Activated gamma-delta T cell treated with Interleukin-2 at 50 U/mL for 16 hours (primary cell): ENCODE measurements around the gene SRPK1.

Experiments used
- DNase-seq: peaks from one replicate; pipeline ENCODE4 v3.0.0-alpha.2; 2020

The SRPK1 gene

GRCh38 chr6:35810971-35811698, 109.8 kb downstream of the SRPK1 start:
- DNase-seq, result no peak

DNA sequence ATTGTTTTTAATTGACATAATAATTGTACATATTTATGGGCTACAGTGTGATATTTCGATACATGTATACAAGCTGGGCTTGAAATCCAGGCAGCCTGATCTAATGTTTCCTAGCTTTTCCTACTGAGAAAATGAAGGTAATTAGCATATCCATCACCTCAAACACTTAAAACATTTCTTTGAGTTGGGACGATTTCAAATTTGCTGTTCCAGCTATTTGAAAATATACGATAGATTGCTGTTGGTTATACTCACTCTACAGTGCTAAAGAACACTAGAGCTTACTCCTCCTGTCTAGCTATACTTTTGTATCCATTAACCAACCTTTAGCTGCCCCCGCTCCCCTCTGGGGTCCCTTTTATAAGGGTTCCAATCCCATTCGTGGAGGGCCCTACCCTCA, 111.1 kb downstream of the SRPK1 start:
- DNase-seq, result no peak

DNA sequence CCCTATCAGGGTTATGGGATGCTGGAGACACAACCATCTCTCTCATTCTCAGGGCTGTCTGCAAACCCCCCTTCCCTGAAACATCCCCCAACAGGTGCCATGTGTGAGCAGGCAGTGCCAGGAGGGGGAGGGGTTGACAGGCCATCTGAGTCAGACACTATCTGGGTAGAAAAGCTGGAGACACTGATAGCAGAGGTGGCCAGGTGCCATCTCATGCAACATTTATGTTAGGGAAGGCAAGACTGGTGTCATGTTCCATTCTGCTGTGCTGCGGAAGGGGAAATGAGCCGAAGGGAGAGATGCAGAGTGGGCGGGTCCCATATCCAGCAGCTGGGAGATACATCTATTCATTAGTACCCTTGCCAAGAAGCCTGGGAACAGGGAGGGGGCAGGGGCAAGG, 112.2 kb downstream of the SRPK1 start:
- DNase-seq, result no peak

DNA sequence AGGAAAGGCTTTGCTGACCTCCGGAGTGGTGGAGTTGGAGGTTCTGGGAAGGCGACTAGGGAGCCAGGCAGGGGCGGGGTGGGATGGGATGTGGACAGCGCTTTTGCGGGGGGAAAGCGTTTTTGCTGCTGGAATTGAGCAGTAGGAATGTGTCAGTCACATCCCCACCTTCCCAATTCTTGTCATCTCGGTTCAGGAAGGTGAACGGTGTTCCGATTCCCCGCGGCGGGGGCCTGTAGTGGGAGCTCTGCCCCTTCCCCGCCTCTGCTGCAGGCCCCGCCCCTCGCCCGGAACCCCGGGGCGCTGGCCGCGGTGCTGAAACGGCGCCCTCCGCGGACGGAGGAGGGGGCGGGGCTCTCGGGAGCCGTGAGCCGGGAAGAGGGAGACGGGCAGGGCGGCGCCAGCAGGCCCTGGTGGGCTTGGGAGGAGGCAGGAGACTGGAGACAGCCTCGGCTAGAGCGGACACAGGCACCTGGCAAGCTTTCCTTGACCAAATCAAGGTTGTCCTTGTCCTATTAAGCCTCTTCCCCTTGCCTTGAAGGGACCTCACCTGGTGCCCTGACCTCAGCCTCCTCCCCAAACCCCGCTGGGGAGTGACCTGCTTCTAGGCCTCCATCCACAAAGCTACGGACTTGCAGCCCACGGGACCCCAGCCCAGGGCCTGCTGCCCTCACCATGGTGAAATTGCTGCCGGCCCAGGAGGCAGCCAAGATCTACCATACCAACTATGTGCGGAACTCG, 115.7 kb downstream of the SRPK1 start, which contains the start of gene LHFPL5:
TSS of gene LHFPL5 (plus strand) at position 357 of the 741 bp plus-strand sequence. CDS start at position 676, 319 bp downstream.
- peak; percentile 33 for DNase-seq

GRCh38 chr6:35801148-35801547, 119.8 kb downstream of the SRPK1 start:
- no peak for DNase-seq

DNA sequence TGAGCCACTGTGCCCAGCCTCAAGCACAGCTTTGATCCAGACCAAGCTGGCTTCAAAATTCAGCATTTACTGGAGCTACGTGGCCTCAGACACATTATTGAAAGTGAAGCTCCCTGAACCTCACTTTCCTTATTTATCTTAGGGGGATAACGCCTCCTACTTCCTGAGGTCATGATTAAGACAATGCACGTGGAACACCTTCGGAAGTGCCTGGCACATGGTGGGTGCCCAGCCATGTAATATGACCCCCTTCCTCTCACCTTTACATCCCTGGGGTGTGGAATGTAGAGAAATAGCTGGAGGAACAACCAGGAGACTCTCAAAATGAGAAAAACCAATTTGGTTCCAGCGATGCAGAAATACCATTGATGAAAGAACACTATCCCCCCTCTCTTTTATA, 122.2 kb downstream of the SRPK1 start:
- DNase-seq, result no peak

DNA sequence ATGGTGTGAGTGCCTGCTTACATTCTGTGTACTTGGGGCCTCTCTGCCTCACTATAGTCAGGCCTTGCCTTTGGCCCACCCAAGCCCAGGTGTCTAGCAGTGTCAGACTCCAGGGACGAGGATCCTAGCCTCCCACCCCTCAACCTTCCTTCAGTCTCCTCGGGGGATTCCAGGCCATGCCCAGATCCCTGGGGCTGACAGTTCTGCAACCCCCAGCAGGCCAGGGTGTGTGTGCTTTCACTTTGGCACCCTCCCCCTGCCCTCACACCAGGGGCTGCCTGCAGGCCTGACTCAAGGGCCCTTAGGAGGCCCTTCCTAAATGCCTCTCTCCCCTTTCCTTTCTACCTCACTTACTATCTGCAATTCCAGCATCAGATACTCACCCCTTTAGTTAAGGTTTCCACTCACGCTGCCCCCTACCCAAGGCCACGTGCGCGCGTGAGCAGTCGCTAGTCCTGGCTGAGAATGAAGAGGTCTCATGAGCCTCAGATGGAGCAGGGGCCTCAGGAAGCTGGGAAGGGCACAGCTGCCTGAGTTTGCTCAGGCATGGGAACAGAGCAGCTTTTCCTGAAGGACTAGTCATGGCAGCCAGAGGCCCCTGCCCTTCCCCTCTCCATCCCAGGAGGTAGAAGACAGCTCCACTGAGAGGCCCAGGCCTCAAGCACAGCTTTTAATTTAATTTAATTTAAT, 122.9 kb downstream of the SRPK1 start:
- DNase-seq, result no peak

DNA sequence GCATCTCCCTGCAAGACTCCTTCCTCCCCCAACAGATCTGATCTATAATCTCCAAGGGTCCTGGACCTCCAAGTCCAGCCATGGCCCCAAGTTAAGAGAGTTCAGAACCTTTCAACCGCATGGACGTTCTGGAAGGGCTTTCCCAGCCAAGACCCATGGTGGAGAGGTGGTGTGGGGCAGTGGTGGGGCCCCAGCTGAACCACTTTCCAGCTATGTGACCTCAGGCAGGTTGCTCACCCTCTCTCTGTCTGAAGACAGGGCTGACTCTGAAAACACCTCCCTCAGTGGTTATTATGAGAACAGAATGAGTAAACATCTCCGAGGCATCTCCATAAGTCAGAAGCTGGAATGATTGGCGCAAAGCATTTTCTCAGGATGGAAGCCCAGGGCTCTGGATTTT, 124.7 kb downstream of the SRPK1 start:
- no peak for DNase-seq

GRCh38 chr6:35795453-35796071, 125.3 kb downstream of the SRPK1 start:
- no peak for DNase-seq

GRCh38 chr6:35794536-35795452, 126.1 kb downstream of the SRPK1 start:
- no peak for DNase-seq

DNA sequence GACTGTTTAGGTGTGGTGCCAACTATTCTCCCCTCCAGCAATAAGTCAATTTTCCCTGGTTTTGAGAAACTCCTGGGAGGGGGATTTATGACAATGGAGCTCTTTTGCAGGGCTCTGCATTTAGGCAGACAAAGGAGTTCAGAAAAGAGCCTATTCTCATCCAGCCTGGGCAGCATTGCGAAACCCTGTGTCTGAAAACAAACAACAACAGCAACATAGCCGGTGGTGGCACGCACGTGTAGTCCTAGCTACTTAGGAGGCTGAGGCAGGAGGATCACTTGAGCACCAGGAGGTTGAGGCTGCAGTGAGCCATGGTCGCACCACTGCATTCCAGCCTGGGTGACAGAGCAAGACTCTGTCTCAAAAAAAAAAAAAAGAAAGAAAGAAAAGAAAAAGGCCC, 130.2 kb downstream of the SRPK1 start:
- DNase-seq, result no peak

DNA sequence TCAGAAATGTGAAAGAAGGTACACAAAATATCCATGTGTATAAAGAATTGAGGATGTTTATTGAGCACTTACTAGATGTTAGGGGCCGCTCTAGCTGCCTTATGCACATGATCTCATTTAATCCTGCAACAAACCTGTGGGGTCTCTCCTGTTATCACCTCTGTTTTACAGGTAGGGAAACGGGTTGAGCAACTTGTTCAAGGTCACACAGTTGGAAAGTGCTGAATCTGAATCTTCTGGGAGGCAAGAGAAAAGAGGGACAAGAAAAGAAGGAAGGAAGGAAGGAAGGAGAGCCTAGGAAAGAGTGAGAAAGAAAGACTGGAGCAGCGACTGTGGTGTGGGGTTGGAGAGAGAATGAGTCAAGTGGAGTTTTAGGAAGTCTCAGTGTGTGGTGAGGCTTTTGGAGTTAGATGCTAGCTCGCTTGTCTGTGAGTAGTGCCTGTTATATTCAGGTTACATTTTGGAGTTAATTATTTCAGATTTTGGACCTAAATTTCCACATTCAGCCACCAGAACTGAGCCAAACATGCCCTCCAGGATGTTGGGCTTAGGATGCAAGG, 132.4 kb downstream of the SRPK1 start:
- no peak for DNase-seq

- DNase-seq, result no peak
These were observed 133.4 kb downstream of the SRPK1 start for GRCh38 chr6:35787266-35788218.

- no peak for DNase-seq
These were observed 134.1 kb downstream of the SRPK1 start for GRCh38 chr6:35786810-35787209.

DNA sequence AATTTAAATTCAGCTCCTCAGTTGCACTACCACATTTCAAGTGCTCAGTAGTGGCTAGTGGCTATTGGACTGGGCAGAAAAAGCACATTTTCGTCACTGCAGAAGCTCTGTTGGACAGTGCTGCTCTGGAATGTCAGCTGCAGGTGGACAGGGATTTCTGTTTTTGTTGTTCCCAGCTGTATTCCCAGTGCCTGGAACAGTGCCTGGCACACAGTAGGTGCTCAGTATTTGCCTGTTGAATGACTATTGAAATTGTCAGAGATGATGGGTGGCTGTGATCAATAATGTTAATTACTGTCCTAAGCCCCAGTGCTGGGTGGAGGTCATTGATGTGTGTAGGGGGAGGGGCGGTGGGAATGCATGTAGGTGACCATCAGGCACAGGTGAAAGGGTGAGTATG, 134.6 kb downstream of the SRPK1 start:
- no peak for DNase-seq

DNA sequence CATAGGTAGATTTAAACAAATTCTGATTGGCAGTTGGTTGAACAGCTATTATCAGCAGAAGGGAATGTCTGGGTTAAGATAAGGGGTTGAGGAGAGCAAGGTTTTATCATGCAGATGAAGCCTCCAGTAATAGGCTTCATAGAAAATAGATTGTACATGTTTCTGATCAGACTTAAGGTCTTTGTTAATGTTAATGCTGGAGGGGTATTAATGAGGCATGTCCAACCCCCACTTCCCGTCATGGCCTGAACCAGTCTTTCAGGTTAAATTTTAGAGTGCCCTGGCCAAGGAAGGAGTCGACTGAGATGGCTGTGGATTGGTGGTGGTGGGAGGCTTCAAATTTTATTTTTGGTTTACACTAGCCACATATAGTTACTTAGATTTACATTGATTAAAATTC, 136.7 kb downstream of the SRPK1 start:
- no peak for DNase-seq
